NCI-H1092 treated with DMSO at 0.1 percent for 48 hours (cell line): ENCODE results near the gene AGBL3.
"Not testable (repeated sequence)": the region's sequence is repeated elsewhere in the genome, so short reads cannot be mapped to it uniquely, and the experiment has no call there.

Experiments
- DNase-seq: peaks from one replicate; lab custom pipeline; 2025; lab: John Stamatoyannopoulos, UW

Gene AGBL3

GRCh38 chr7:134966691-134967090 is 19.6 kb upstream of the AGBL3 start:
- peak; percentile 80 for DNase-seq

GRCh38 chr7:134968110-134968509 is 18.2 kb upstream of the AGBL3 start:
- DNase-seq = no peak

DNA sequence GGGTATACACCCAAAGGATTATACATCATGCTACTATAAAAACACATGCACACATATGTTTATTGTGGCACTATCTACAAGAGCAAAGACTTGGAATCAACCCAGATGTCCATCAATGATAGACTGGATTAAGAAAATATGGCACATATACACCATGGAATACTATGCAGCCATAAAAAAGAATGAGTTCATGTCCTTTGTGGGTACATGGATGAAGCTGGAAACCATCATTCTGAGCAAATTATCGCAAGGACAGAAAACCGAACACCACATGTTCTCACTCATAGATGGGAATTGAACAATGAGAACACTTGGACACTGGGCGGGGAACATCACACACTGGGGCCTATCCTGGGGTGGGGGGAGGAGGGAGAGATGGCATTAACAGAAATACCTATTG is 4.7 kb upstream of the AGBL3 start:
- not testable (repeated sequence) for DNase-seq

GRCh38 chr7:134985894-134986362 is 380 bp upstream of the AGBL3 start:
- no peak for DNase-seq

- DNase-seq = no peak
Measured at GRCh38 chr7:134988161-134988560, 1.9 kb downstream of the AGBL3 start.

DNA sequence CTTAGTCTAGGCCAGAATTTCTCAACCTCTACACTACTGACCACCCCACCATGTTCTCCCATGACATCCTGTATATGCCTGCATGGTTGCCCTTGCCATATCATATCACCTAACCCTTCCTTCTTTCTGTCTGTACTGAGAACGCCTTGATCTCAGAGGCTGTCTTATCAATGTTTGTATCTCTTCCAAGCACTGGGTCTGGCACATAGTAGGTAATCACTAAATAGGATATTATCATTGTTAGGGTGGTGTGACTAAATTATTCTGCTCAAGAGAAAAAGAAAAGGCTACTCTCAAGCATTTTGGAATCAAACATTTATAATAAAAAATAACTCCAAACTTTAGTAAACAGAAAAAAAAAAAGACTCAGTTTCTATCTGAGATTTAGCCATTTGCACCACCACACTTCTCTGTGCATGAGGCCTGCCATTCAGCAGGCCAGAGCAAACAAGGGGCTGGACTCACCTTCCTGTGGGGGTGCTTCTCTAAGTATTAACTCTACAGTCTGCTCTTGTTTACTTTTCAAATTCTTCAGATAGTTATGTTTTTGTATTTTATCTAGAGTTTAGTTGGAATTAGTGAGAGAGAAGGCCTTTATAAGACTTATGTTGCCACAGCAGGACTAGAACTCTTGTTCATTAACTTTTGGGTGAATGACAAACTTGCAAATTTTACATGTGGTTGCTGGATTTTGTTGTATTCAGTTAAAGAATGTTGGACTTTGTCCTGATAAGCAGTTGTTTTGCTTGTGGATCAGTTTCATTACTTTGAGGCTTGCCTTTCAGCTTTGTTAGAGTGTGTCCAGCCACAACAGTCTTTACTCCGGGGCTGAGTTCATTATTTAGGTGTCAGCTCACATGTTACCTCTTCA is 5.4 kb downstream of the AGBL3 start:
- DNase-seq = no peak

GRCh38 chr7:134992626-134993179 is 6.4 kb downstream of the AGBL3 start:
- DNase-seq = no peak

DNA sequence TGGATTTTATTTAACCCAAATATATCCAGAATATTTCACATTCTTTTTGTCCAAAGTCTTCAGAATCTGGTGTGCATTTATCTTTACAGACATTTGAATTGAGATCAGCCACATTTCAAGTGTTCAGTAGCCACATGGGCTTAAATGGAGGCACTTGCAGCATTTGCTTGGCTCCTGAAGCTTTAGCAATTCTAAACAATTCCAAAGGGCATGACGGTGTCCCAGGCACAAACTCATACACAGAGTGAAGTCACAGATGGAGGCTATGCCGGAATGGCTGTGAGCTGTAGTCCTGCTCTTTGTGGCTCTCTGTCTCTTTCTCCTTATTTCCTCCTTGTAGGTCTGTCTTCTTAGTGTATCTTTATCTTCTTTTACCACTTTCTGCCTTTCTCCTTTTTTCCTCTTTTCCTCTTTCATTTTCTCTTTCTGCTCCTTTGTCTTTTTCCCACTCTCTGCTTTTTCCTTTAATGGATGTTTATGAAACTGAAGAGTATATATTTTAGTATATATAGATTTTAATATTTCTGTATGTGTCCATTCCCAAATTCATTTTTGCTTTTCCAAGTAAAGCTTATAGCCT is 7.7 kb downstream of the AGBL3 start:
- DNase-seq = no peak

DNA sequence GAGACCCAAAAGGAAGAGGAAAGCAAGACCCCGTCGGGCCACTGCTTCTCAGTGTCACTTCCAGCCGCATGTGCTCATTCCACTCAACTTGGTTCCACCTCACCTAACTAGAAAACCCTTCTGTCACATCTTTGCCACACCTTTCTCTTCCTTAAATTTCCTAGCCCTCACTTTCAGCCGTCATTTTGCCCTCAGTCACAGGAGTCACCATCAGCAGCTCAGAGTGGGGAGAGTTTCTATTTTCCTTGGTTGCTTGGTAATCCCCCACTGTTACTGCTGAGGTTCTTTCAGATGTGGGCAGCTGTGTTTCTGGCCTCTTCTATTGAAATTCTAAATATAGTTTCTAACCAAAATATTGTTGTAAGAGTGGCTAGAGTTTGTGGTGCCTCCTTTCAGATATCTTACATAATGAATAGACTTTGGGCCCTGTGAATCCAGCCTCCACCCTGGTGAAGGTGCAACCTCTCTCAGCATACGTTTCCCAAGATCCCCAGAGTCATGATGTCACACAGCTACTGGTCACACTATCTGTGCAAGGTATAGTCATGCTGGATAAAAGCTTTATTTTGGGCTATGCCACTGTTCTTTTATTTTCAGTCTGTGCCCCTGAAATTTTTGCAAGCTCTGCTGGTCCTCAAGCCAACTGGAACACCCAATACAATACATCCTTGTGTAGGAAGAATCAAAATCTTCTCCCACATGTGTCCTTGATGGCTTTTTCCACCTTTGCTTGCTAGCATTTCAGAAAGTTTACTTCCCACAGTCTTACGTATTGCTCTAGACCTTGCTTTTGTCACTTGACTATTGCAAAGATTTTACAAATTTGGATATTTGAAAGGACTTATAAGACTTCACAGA is 9.2 kb downstream of the AGBL3 start:
- DNase-seq = no peak

DNA sequence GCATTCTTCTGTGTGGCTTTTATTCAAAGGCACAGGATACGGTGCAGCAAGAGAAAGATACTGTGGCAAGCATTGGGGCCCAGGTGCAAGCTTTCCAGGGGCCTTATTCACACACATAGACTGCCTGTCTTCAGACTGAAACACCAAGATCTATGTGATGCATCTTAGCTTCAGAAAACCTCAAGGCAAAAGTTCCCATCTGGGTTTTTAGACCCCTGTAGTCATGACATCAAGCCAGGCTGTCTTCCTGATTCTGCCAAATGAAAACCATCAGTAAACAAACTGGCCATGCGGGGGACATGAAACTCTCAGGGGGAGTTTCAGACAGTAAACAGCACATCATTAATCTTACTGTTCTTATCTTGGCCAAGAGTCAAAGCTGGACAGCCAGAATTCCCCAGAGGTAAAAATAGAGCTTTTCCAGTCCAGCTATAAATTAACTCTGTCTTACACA is 9.8 kb downstream of the AGBL3 start:
- DNase-seq = no peak

- DNase-seq = no peak
Measured at GRCh38 chr7:134997214-134997885, 11.0 kb downstream of the AGBL3 start.

GRCh38 chr7:134999136-134999535 is 12.8 kb downstream of the AGBL3 start:
- no peak for DNase-seq

GRCh38 chr7:135001390-135002165 is 15.3 kb downstream of the AGBL3 start:
- DNase-seq = no peak

DNA sequence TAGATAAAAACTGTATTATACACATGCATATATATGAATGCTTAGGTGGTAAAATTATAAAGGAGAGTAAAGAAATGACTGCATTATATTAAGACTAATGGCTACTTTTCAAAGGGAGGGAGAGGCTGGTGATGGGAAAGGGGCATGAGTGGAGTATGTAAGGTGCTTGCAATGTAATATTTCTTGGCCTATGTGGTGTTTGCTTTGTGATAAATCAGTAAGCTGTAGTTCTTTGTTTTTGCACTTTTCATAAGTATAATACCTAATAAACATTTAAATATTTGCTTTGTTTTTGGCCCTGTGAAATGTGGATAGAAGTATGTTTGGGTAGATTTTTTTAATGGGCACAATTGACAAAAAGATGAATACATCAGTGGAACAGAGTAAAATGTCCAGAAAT is 25.9 kb downstream of the AGBL3 start:
- DNase-seq = no peak

DNA sequence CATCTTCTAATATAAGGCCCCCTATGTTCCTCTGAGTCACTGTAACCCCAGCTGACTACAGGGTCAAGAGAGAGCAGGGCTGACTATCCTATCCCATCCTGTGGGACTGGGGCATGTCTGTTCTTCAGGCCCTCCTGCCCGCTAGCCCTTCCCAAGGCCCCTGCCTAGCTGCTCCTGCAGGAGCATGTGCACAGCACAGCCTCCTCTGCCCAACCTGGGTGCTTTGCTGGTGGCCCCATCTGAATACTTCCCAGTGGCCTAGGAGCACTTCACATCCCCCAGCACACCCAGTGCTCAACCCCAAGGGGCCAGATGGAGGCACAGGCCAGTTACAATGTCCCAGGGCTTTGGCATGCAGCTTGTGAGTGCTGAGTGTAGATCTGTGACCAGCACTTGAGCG is 37.3 kb downstream of the AGBL3 start:
- DNase-seq = no peak

DNA sequence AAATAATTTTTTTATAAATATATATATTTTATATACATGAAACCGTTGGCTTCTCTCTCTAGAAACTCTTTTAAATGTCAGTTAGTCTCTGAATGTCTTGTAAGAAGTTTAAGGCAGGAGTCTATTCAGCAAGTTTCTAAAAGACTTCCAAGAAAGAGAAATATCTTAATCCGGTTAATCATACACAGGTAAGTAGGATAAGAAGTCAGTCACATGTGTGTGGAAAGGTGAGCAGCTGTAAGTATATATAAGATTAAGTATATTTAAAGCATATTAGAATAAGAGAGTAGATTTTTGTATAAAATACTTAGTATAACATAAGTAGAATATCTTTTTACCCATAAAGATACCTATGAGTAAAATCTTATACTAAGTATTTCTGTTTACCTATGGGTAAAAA is 48.9 kb downstream of the AGBL3 start:
- no peak for DNase-seq

DNA sequence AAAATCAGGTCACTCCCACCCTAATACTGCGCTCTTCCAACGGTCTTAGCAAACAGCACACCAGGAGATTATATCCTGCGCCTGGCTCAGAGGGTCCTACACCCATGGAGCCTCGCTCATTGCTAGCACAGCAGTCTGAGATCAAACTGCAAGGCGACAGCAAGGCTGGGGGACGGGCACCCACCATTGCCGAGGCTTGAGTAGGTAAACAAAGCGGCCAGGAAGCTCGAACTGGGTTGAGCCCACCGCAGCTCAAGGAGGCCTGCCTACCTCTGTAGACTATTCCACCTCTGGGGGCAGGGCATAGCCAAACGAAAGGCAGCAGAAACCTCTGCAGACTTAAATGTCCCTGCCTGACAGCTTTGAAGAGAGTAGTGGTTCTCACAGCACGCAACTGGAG is 80.7 kb downstream of the AGBL3 start:
- DNase-seq = not testable (repeated sequence)

GRCh38 chr7:135074096-135074495 is 87.8 kb downstream of the AGBL3 start:
- no peak for DNase-seq

- DNase-seq = no peak
Measured at GRCh38 chr7:135074531-135074930, 88.2 kb downstream of the AGBL3 start.

DNA sequence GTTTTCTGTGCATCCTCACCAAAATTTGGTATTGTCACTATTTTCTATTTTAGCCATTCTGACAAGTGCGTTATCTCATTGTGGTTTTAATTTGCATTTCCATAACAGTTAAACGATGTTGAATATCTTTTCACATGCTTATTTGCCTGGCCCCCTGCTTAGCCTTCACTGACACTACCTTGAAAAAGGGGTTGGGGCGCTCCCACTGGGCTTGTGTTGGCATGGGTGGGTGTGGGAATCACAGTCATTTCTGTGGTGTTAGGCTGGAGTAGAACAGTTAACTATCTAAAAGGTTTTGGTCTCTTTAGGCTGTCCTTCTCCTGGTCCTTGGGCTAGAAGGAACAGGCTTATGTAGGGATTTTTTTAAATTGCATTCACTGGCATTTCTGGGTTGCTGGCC is 89.4 kb downstream of the AGBL3 start:
- DNase-seq = no peak

GRCh38 chr7:135076882-135077281 is 90.6 kb downstream of the AGBL3 start:
- no peak for DNase-seq
